ENCODE results near the gene ST3GAL4. TPM values are rescaled to one million over a fixed set of nuclear protein-coding genes. Genes with fewer than 3 reads are reported as not detected.

ST3GAL4 gene
- total and polyA plus RNA-seq, 2 of the 8 experiments (the other 6 are each of a cell fraction or from before 2014, with no cell fraction given): 15.6 to 20.0 TPM

GRCh38 chr11:126405906-126406305 is 50.4 kb downstream of the ST3GAL4 start:
- H4K91ac ChIP-seq (replicated peaks; ENCODE audit: insufficient read length, low read length): no peak overlapping the region
- H3K4me2 ChIP-seq (ENCODE audit: insufficient read depth in 1 of 2, low read depth in 2 of 2, low read length in 2 of 2): no peak overlapping the region
- H3K27me3 ChIP-seq (replicated peaks in 1 of 4; ENCODE audit: control insufficient read depth in 3 of 4, extremely low read depth in 1 of 4, insufficient read depth in 3 of 4, low read length in 3 of 4): no peaks in the 10 kb centered on the region
- no peak overlapping the region for H2AFZ ChIP-seq (ENCODE audit: low read length)
- 82% methylated on average over 7 of the region's 7 CpGs; no CpG with 5 or more reads in 1 of the 2 experiments for WGBS, 2 experiments (ENCODE audit: extremely low coverage in 1 of 2, insufficient coverage in 1 of 2, insufficient read length in 1 of 2, insufficient replicate concordance in 2 of 2, low coverage in 1 of 2, low lambda C conversion rate in 2 of 2, missing lambda C conversion rate in 1 of 2)
- no peak overlapping the region for H2BK15ac ChIP-seq (ENCODE audit: low read length)
- DNase-seq (ENCODE audit: low read depth in 1 of 2, low spot score in 2 of 2) (no peak), FAIRE-seq (no peak)
- peaks cover 0 to 4% (median 1%) of the 10 kb centered on the region in 4 experiments; a peak in 2 of 8 replicates for H3K36me3 ChIP-seq (ENCODE audit: control insufficient read depth in 2 of 4, insufficient read depth in 4 of 4, low read length in 3 of 4)
- H3K23ac ChIP-seq (ENCODE audit: insufficient read length): no peak overlapping the region
- H4K5ac ChIP-seq (ENCODE audit: insufficient read length, low read depth, low read length): no peak overlapping the region
- no peak overlapping the region for H3K27ac ChIP-seq (ENCODE audit: low read depth, low read length)
- H3K18ac ChIP-seq (ENCODE audit: extremely low read depth, low read length): no peak overlapping the region
- no peak overlapping the region for H3K14ac ChIP-seq (ENCODE audit: insufficient read length)
- H3K9me3 ChIP-seq (ENCODE audit: insufficient read depth in 2 of 2, low read depth in 1 of 2, low read length in 1 of 2): no peaks in the 10 kb centered on the region
- no peak overlapping the region for H3K9ac ChIP-seq (replicated peaks in 1 of 4; ENCODE audit: extremely low read depth in 1 of 4, low read depth in 3 of 4, low read length in 3 of 4)
- no peak overlapping the region for H4K8ac ChIP-seq (ENCODE audit: extremely low read depth, insufficient read depth, low read length)
- H2BK5ac ChIP-seq (ENCODE audit: low read depth, low read length): no peak overlapping the region
- H4K20me1 ChIP-seq (replicated peaks in 1 of 2; ENCODE audit: control insufficient read depth in 1 of 2, insufficient read depth in 2 of 2, low read length in 2 of 2): no peaks in the 10 kb centered on the region
- ChIA-PET POLR2A (ENCODE audit: partially characterized antibody) (interaction anchor here (0.8 to 1.2 kb wide), 2 partner anchors 12 to 143 kb away, joined by 3 read pairs; no protein-coding TSS in a partner anchor), CTCF (ENCODE audit: partially characterized antibody) (interaction anchor here (1.6 to 3.5 kb wide), 2 partner anchors 75 to 95 kb away, joined by 6 to 12 read pairs; no protein-coding TSS in a partner anchor)
- no peak overlapping the region for H3K56ac ChIP-seq (replicated peaks; ENCODE audit: insufficient read length, low read depth, low read length)
- H2BK120ac ChIP-seq (replicated peaks; ENCODE audit: low read depth, low read length): no peak overlapping the region
- no peak overlapping the region for H3K4me3 ChIP-seq (ENCODE audit: extremely low read depth in 1 of 4, insufficient read depth in 2 of 4, low read depth in 3 of 4, low read length in 4 of 4)
- no peak overlapping the region for H2BK12ac ChIP-seq (ENCODE audit: low read depth, low read length)
- H2BK20ac ChIP-seq (ENCODE audit: low read length): no peak overlapping the region
- TF ChIP-seq RAD21 (IDR thresholded peaks at IDR 0.05 in 1 of 2, conservative IDR thresholded peaks at IDR 0.05 in 1 of 2; ENCODE audit: low read depth in 2 of 2, low read length in 2 of 2) (no peak), CHD1 (IDR thresholded peaks at IDR 0.05; ENCODE audit: low read depth, low read length) (no peak), CBX8 (IDR thresholded peaks at IDR 0.05; ENCODE audit: borderline replicate concordance, low read depth, low read length) (no peak), TBP (IDR thresholded peaks at IDR 0.05; ENCODE audit: low read depth, low read length) (no peak), POLR2AphosphoS5 (IDR thresholded peaks at IDR 0.05; ENCODE audit: low read depth, low read length) (no peak), RFX5 (IDR thresholded peaks at IDR 0.05; ENCODE audit: borderline replicate concordance, low read depth, low read length) (no peak), SP4 (IDR thresholded peaks at IDR 0.05; ENCODE audit: low read length) (no peak), EP300 (IDR thresholded peaks at IDR 0.05; ENCODE audit: borderline replicate concordance in 1 of 2, low read depth in 2 of 2, low read length in 2 of 2) (no peak), SRF (IDR thresholded peaks at IDR 0.05; ENCODE audit: low read depth, low read length) (no peak)
- H3K79me2 ChIP-seq (ENCODE audit: control insufficient read depth in 1 of 2, insufficient read depth in 2 of 2, low read length in 2 of 2): no peaks in the 10 kb centered on the region
- no peaks in the 10 kb centered on the region for H3K23me2 ChIP-seq (ENCODE audit: low read depth, low read length)
- peaks cover 4% of the 10 kb centered on the region for H3K79me1 ChIP-seq (ENCODE audit: low read depth, low read length)
- no peak overlapping the region for H3K4ac ChIP-seq (replicated peaks; ENCODE audit: insufficient read length, low read depth, low read length)
- no peak overlapping the region for H2AK5ac ChIP-seq (ENCODE audit: low read depth, low read length)
- H3K4me1 ChIP-seq (replicated peaks in 1 of 4; ENCODE audit: control insufficient read depth in 3 of 4, insufficient read depth in 4 of 4, low read length in 3 of 4): peaks cover 2 to 15% (median 7%) of the 10 kb centered on the region in 4 experiments; a peak in 6 of 7 replicates
